Thymus (tissue), 11 donors: Measurements from ENCODE around the gene MLXIPL. TPM values are rescaled to one million over a fixed set of nuclear protein-coding genes. Genes with fewer than 3 reads are reported as not detected.
"Not testable (repeated sequence)": the region's sequence is repeated elsewhere in the genome, so short reads cannot be mapped to it uniquely, and the experiment has no call there.

Source experiments
- DNase-seq, 9 donors: peaks; one replicate each; pipeline ENCODE4 v3.0.0-alpha.2; 2013; ENCODE audit warnings: low spot score in 9 of 9, low read depth in 6 of 9, missing footprints in 1 of 9
- H3K27ac ChIP-seq, 2 donors: one replicate each; pipeline ENCODE4 v1.5.1; 2013; ENCODE audit warnings: control low read depth in 1 of 2, low read depth in 1 of 2, low read length in 1 of 2, mild to moderate bottlenecking in 1 of 2, moderate library complexity in 1 of 2
- H3K27me3 ChIP-seq, 2 donors: one replicate each; pipeline ENCODE4 v1.5.1; 2013; ENCODE audit warnings: low read length in 1 of 2; ENCODE audit not compliant: control insufficient read depth in 2 of 2, insufficient read depth in 1 of 2
- H3K36me3 ChIP-seq, 2 donors: one replicate each; pipeline ENCODE4 v1.5.1; 2013; ENCODE audit warnings: low read length in 1 of 2, mild to moderate bottlenecking in 1 of 2, moderate library complexity in 1 of 2; ENCODE audit not compliant: control insufficient read depth in 2 of 2, insufficient read depth in 2 of 2
- H3K4me1 ChIP-seq, 2 donors: one replicate each; pipeline ENCODE4 v1.5.1; 2013; ENCODE audit warnings: low read length in 2 of 2; ENCODE audit not compliant: control insufficient read depth in 2 of 2, insufficient read depth in 2 of 2
- H3K4me3 ChIP-seq, 2 donors: one replicate each; pipeline ENCODE4 v1.5.1; 2013; ENCODE audit warnings: low read length in 2 of 2, control low read depth in 1 of 2, mild to moderate bottlenecking in 1 of 2
- H3K9me3 ChIP-seq, 2 donors: one replicate each; pipeline ENCODE4 v1.5.1; 2013; ENCODE audit warnings: low read length in 1 of 2, mild to moderate bottlenecking in 1 of 2; ENCODE audit not compliant: control insufficient read depth in 2 of 2, insufficient read depth in 1 of 2
- WGBS: extraction: QIAGEN DNeasy Blood & Tissue Kit; methylation state at CpG from one replicate; pipeline ENCODE4 v1.1.7; 2013; 5-methylcytosine and 5-hydroxymethylcytosine counted together
- polyA plus RNA-seq: library from polyadenylated mRNA; stranded (reverse); fragments of 200-250 nt; gene quantifications from one replicate; pipeline ENCODE4 v1.2.3, GENCODE V29; 2013
- total RNA-seq: library from RNA; stranded (reverse); fragments of 120-200 nt; gene quantifications from one replicate; pipeline ENCODE4 v1.2.4, GENCODE V29; 2013
- donor health status: healthy.

MLXIPL gene
- total and polyA plus RNA-seq, 2 donors = 0.05 to 25.3 TPM

DNA sequence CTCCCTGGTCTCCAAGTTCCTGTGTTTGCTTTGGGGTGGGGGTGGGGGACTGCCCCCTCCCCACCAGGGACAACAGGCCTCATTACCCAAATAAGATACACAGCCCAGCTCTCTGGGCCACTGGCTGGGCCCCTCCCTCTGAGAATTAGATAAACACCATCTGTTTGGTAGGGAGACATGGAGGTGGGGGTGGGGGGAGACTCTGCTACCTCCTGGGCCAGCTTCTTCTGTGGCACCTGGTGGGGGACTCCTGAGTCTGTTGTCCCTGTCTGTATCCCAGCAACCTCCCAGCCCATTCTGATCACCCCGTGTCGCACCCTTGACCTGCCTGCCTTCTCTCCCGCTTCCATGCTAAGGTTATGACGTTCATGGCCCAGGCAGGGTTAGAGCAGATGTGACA, 5.8 kb downstream of the MLXIPL start:
- Histone ChIP-seq H3K27ac (no peak overlapping the region), H3K36me3 (no peaks in the 10 kb centered on the region), H3K9me3 (peaks cover 0 to 4% of the 10 kb centered on the region in 2 donors), H3K4me1 (peaks cover 0 to 7% of the 10 kb centered on the region in 2 donors), H3K27me3 (peaks cover 19 to 56% of the 10 kb centered on the region in 2 donors), H3K4me3 (no peak overlapping the region)
- WGBS = 75% methylated on average over 4 of the region's 4 CpGs
- no peak for DNase-seq

DNA sequence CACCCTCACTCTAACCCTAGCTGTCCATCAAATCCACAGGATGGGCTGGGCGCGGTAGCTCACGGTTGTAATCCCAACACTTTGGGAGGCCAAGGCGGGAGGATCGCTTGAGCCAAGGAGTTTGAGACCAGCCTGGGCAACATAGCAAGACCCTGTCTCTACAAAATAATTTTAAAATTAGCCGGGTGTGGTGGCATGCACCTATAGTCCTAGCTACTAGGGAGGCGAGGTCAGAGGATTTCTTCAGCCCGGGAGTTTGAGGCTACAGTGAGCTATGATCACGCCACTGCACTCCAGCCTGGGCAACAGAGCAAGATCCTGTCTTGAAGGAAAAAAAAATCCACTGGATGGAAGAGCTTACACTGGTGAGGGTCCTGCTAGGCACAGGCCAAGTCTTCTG, 6.8 kb downstream of the MLXIPL start:
- WGBS = 98% methylated on average over 9 of the region's 9 CpGs
- H3K27ac ChIP-seq, H3K4me1 ChIP-seq, H3K36me3 ChIP-seq, H3K4me3 ChIP-seq, H3K9me3 ChIP-seq, DNase-seq: not testable (repeated sequence)
- peaks cover 8 to 56% of the 10 kb centered on the region in 2 donors for H3K27me3 ChIP-seq

DNA sequence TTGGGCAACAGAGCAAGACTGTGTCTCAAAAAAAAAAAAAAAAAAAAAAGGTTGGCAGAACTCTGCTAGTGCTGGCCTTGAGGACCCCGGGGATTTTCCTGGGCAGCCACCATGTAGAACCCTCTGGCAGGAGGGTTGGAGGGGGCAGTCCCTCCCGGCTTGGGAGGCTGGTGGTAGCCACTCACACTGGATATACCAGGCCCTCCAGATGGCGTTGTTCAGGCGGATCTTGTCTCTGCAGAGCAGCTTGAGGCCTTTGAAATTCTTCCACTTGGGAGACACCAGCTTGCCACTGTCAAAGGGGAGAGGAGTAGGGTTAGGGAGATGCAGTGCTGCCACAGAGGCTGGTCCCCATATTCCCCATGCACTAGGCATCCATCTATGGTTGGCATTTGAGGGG, 8.4 kb downstream of the MLXIPL start:
- H3K27ac ChIP-seq = no peak overlapping the region
- peaks cover under 1 to 58% of the 10 kb centered on the region in 2 donors for H3K27me3 ChIP-seq
- no peaks in the 10 kb centered on the region for H3K36me3 ChIP-seq
- WGBS = 74% methylated on average over 4 of the region's 4 CpGs
- H3K4me3 ChIP-seq = no peak overlapping the region
- no peaks in the 10 kb centered on the region for H3K9me3 ChIP-seq
- H3K4me1 ChIP-seq = no peaks in the 10 kb centered on the region
- no peak for DNase-seq

DNA sequence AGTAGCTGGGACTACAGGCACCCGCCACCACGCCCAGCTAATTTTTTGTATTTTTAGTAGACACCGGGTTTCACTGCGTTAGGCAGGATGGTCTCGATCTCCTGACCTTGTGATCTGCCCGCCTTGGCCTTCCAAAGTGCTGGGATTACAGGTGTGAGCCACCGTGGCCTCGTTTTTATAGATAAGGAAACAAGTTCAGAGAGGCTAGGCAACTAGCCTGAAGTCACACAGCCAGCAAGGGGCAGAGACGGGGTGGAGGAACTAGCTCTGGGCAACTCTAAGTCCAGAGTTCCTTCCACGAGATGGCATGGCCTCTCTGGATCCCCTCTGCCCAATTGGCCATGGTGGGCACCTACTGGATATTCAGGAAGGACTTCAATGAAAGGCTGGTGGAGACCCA, 9.4 kb downstream of the MLXIPL start:
- H3K4me3 ChIP-seq, H3K36me3 ChIP-seq, H3K27ac ChIP-seq, DNase-seq, H3K9me3 ChIP-seq, H3K4me1 ChIP-seq: not testable (repeated sequence)
- peaks cover 0 to 59% of the 10 kb centered on the region in 2 donors for H3K27me3 ChIP-seq
- 85% methylated on average over 10 of the region's 10 CpGs for WGBS

DNA sequence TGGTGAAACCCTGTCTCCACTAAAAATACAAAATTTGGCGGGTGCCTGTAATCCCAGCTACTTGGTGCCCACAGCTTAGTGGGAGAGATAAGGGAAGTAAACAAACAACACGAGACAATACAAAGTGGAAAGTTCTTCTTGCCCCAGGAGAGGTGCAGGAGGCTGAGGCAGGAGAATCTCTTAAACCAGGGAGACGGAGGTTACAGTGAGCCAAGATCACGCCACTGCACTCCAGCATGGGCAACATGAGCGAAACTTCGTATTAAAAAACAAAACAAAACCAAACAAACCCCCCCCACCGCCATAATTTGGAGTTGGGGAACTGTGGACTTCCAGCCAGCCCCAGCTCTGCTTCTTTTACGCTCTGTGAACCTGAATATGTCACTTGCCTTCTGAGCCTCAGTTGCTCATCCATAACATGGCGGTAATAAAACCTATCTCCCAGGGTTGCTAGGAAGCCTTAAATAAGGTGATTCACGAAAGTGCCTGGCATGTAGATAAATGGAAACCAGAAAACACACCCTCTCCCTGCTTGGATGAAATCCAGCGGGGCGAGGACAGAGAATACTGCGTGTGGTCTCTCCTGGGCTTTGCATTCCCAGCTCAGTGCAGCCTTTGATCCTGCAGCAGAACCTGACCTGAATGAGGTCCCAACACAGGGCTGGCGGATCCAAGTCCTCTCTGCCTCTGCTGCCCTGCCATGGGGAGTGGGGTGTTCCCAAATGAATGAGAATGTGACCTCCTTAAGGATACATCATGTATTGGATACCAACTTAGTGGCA, 10.2 kb downstream of the MLXIPL start:
- H3K27me3 ChIP-seq = peaks cover 0 to 63% of the 10 kb centered on the region in 2 donors
- DNase-seq = no peak
- no peaks in the 10 kb centered on the region for H3K4me1 ChIP-seq
- WGBS = 70% methylated on average over 14 of the region's 14 CpGs
- H3K9me3 ChIP-seq = no peaks in the 10 kb centered on the region
- H3K27ac ChIP-seq = no peak overlapping the region
- no peak overlapping the region for H3K4me3 ChIP-seq
- H3K36me3 ChIP-seq = no peaks in the 10 kb centered on the region

DNA sequence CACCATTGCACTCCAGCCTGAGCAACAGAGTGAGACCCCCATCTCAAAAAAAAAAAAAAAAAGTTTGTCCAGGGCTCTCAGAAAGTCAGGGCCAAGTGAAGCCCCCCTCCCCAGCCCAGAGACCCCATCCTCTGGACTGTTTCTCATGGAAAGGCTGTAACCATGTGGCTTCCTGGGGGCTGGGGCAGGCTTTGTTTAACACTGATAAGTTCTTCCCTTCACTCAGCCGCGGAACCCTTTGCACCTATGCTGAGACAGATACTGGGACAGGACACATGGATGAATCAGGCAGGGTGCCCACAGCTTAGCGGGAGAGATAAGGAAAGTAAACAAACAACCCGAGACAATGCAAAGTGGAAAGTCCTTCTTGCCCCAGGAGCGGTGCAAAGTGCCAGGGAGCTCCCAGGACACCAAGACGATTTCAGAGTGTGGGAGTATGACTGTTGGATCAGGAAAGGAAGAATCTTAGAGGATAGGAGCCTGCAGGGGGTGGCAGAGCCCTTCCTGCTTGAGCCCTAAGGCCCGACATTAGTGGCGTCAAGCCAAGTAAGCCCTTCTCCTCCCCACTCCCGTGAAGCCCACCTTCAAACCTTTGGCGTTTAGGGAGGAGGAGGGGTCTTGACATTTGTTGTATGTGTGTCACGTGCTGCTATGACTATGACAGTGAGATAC, 11.6 kb downstream of the MLXIPL start:
- H3K4me3 ChIP-seq = no peak overlapping the region
- no peak overlapping the region for H3K27ac ChIP-seq
- WGBS = 11% methylated on average over 11 of the region's 11 CpGs
- H3K27me3 ChIP-seq = peaks cover 0 to 68% of the 10 kb centered on the region in 2 donors
- DNase-seq = no peak
- no peaks in the 10 kb centered on the region for H3K9me3 ChIP-seq
- H3K36me3 ChIP-seq = no peaks in the 10 kb centered on the region
- no peaks in the 10 kb centered on the region for H3K4me1 ChIP-seq

DNA sequence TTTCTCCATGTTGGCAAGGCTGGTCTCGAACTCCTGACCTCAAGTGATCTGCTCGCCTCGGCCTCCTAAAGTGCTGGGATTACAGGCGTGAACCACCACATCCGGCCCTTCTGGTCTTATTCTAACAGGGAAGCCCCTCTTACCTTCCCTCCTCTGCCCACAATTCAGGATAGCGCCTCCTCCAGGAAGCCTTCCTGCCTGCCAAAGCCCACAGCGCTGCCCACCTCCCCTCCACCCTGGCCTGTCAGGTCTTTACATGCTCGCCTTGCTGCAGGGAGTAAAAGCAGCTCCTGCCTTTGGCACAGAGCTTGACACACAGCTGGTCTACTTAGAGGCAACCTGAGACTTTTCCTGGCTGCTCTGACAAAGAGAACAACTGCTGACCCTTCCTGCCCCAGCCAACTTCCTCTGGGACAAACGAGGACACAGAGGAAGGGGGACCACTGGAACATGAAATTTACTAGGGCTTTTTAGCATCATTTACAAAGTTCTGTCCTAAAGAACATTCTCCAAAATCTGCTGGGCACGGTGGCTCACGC, 13.2 kb downstream of the MLXIPL start:
- H3K36me3 ChIP-seq = no peaks in the 10 kb centered on the region
- no peaks in the 10 kb centered on the region for H3K9me3 ChIP-seq
- peaks cover 0 to 3% of the 10 kb centered on the region in 2 donors for H3K4me1 ChIP-seq
- H3K27me3 ChIP-seq = peaks cover 6 to 79% of the 10 kb centered on the region in 2 donors
- no peak for DNase-seq
- 68% methylated on average over 11 of the region's 11 CpGs for WGBS
- H3K27ac ChIP-seq = no peak overlapping the region
- H3K4me3 ChIP-seq = no peak overlapping the region

DNA sequence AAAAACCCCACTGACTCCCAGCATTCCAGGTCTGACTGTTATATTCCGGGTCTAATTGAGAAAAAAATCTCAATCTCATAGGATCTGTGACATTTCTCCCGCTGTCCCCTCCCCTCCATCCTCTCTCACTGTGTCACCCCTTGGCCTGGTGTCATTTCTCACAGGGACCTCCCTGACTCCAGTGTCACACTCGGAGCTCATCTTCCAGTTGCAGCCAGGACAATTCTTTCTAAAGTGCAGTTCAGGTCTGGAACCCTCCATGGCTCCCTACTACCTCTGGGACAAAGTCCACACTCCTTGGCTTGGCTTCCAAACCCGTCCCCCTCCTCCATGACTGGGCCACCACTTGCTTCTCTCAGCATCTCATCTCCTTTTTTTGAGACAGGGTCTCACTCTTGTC, 14.2 kb downstream of the MLXIPL start:
- DNase-seq = no peak
- no peaks in the 10 kb centered on the region for H3K9me3 ChIP-seq
- no peaks in the 10 kb centered on the region for H3K36me3 ChIP-seq
- no peak overlapping the region for H3K4me3 ChIP-seq
- WGBS = 87% methylated on average over 4 of the region's 4 CpGs
- H3K4me1 ChIP-seq = peaks cover 0 to 3% of the 10 kb centered on the region in 2 donors
- H3K27me3 ChIP-seq = peaks cover 6 to 85% of the 10 kb centered on the region in 2 donors
- H3K27ac ChIP-seq = no peak overlapping the region

DNA sequence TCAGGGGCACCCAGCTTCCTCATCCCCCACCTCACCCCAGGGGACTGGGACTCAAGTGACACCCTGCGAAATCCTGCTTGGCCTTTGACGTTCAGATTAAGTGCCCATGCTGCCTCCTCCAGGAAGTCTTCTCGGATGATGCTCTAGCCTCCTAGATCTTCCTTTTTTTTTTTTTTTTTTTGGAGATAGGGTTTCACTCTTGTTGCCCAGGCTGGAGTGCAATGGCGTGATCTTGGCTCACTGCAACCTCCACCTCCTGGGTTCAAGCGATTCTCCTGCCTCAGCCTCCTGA, 16.7 kb downstream of the MLXIPL start:
- H3K36me3 ChIP-seq, H3K9me3 ChIP-seq, H3K4me1 ChIP-seq, H3K4me3 ChIP-seq, DNase-seq, H3K27ac ChIP-seq: not testable (repeated sequence)
- peaks cover 6 to 70% of the 10 kb centered on the region in 2 donors for H3K27me3 ChIP-seq
- WGBS = 66% methylated on average over 5 of the region's 5 CpGs
